GM08714 (cell line): ENCODE data around the gene PLCD4.
A peak's percentile ranks its signal among the peaks of the same experiment; 100 is the strongest.

ENCODE experiments used
- H3K4me3 ChIP-seq: fragments of 200-500 bp; sonication (Bioruptor generic); 2 replicates; pipeline ENCODE4 v1.5.1; 2014; ENCODE audit warnings: mild to moderate bottlenecking, low read length, inconsistent platforms
- ZNF274 ChIP-seq: IDR thresholded peaks from 2 replicates; pipeline ENCODE4 v1.6.1; 2012; ENCODE audit warnings: mild to moderate bottlenecking, low read depth, low read length

PLCD4 gene

DNA sequence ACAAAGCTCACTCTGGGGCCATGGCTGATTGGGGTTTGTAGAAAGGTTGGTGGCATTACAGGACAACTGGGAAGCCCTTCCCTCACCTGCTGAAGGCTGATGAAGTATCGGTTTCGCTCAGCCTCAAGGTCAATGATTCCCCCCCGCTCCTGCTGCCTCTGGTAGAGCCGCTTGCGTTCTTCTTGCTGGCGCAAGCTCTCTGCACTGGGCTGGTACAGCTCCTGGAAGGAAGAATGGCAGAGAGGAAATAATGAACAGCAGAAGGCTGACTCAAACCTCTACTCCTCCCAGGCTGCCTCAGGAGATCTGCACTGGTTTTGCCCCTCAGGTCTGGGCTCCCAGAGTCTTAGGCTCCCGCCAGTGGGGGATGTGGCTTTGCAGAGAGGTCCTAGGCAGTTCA, 57.0 kb downstream of the PLCD4 start:
- no peak overlapping the region for H3K4me3 ChIP-seq
- TF ChIP-seq ZNF274 = no peak

DNA sequence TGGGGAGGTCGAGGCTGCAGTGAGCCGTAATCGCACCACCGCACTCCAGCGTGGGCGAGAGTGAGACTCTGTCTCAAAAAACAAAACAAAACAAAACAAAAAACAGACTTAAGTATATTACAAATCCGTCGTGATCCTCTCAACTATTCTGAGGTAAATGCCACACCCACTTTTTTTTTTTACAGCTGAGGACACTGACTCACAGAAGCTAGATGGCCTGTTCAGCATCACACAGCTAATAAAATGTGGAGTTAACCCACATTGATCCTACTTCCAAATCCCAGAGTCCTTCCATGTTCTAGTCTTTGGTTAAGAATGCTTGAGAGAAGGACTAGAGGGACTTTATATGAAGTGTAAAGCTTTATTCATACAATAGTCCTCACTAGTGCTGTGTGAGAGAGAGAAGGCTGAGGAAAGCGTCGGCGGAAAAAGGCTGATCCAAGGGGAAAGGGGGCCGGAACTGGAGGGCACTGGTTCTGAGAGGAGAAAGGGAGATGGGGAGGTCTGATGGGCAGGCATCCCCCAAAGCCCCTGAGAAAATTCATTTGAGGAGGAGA, 63.5 kb downstream of the PLCD4 start:
- no peak for TF ChIP-seq ZNF274
- H3K4me3 ChIP-seq = peak overlapping the region; percentile 83

DNA sequence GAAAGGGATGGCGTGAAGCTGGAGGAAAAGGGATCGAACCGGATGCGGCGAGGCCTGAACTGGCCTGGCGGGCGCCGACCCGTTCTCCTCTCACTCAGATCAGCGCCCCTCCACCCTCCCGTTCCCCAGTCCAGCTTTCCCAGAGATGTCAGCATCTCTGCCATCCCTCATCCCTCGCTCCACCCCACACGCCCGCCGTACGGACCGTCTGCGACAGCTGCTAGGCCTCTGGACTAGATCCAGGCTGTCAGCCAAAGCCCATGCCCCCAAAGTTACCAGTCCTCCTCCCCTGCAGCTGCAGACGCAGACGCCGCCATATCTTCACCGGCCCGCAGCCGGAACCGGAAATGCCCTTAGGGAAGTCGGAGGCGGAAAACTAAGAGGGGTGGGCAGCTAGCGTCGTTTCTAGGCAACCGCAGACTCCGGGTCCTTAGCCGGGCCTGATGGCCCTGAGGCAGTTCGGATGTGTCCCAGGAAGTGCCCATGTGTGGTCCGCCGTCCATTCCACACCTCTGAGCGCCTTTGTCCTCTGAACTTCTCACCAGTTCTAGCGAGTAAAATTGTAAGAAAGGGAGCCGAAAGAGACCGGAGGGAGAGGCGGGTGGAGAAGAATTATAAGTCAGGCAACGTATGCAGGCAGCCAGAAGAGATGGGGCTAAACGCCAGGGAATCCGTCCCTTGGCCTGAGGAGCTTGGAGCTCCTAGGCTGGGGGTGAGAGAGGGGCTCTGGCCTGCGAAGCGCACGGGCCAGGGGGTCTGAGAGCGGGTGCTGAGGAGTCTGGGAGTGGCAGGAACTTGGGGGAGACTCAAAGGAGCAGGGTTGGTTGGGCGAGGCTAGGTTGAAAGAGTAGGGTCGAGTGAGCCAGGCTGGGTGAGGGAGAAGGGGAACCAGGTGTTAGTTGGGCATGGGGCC, 64.2 kb downstream of the PLCD4 start, which contains the start of the genes RNF25 and STK36:
Gene RNF25 (minus strand): TSS at position 349 of the 913 bp plus-strand sequence. CDS start 32 bp downstream, at position 317.
Gene STK36 (plus strand): TSS at position 433 of the 913 bp plus-strand sequence. CDS start 744 bp downstream, outside the sequence.
- H3K4me3 ChIP-seq = peak within 1 kb of the TSS; percentile 83
- no peak for TF ChIP-seq ZNF274

DNA sequence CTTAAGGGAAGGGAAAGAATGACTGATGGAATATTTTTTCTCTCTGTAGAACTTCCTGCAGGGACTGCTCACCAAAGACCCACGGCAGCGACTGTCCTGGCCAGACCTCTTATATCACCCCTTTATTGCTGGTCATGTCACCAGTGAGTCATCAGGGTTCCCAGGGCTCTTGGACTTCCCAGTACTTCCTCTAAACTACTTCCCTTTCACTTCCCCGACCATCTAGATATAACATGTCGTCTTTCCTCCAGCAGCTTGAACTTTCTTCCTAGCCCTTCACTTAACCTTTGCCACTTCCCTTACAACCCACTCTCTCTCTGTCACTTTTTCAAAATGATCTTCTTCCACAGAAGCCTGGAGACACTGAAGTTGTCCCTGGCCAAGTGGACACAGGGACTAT, 71.4 kb downstream of the PLCD4 start:
- no peak overlapping the region for H3K4me3 ChIP-seq

DNA sequence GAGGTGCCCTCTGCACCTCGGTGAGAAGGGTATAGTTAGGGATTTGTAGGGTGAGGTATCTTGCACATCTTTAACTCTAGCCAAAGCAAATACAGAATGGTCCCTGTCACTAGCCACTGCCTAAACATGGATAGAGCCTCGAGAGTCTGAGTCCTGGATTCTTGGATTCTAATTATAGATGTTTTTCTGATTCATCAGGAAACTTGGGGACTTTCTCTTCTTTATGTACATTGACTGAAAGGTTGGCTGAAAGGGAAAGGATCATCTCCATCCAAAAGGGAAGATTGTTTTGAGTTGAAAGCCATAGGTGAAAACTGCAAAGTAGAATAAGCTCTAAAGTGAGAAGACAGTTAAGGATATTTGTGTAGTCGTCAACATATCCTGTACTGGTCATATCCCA, 72.4 kb downstream of the PLCD4 start:
- H3K4me3 ChIP-seq = no peak overlapping the region
- TF ChIP-seq ZNF274 = no peak

More for the DNA sequence above, 71.4 kb downstream of the PLCD4 start:
- no peak for TF ChIP-seq ZNF274
